Keratinocyte (primary cell): ENCODE data around the gene INHBB. TPM values are rescaled to one million over a fixed set of nuclear protein-coding genes. Genes with fewer than 3 reads are reported as not detected.

Source experiments
- DNase-seq: peaks from one replicate; pipeline ENCODE4 v3.0.0-alpha.2; 2011; ENCODE audit warnings: low read depth, missing footprints, low spot score
- FAIRE-seq: peaks from 2 replicates; lab custom pipeline; 2011; peaks lifted over from hg19 to GRCh38; lab: Jason Lieb, UNC
- H2AFZ ChIP-seq: 2 replicates; pipeline ENCODE4 v1.6.0; 2012; ENCODE audit warnings: low read length, control low read depth, inconsistent platforms; ENCODE audit not compliant: control insufficient read depth
- H3K27ac ChIP-seq: 2 replicates; pipeline ENCODE4 v1.5.1; 2011; ENCODE audit warnings: low read length; ENCODE audit not compliant: control insufficient read depth, insufficient read depth
- H3K27me3 ChIP-seq: 3 replicates; pipeline ENCODE4 v1.6.0; 2011; ENCODE audit warnings: low read length; ENCODE audit not compliant: control insufficient read depth, insufficient read depth; ENCODE audit errors: extremely low read depth
- H3K36me3 ChIP-seq, 2 experiments: 2 replicates in 1 of 2; 3 replicates in 1 of 2; pipeline ENCODE4 v1.5.1; 2011; ENCODE audit warnings: low read length in 2 of 2, mild to moderate bottlenecking in 1 of 2; ENCODE audit not compliant: control insufficient read depth in 2 of 2, insufficient read depth in 2 of 2; ENCODE audit errors: extremely low read depth in 1 of 2
- H3K4me1 ChIP-seq: 3 replicates; pipeline ENCODE4 v1.5.1; 2011; ENCODE audit warnings: low read length; ENCODE audit not compliant: control insufficient read depth, insufficient read depth; ENCODE audit errors: extremely low read depth
- H3K4me2 ChIP-seq: 3 replicates; pipeline ENCODE4 v1.6.0; 2011; ENCODE audit warnings: low read depth, low read length; ENCODE audit not compliant: control insufficient read depth, insufficient read depth; ENCODE audit errors: extremely low read depth
- H3K4me3 ChIP-seq, 3 experiments: fragments of 200-600 bp in 1 of 3; sonication (generic) in 1 of 3; 2 replicates in 2 of 3; 3 replicates in 1 of 3; pipeline ENCODE4 v1.5.1; 2011 to 2016; ENCODE audit warnings: low read length in 3 of 3, mild to moderate bottlenecking in 3 of 3, control low read depth in 2 of 3, inconsistent platforms in 1 of 3, low read depth in 1 of 3, mixed read lengths in 1 of 3, mixed run types in 1 of 3, moderate library complexity in 1 of 3; ENCODE audit not compliant: control insufficient read depth in 2 of 3, insufficient read depth in 2 of 3; ENCODE audit errors: extremely low read depth in 1 of 3
- H3K79me2 ChIP-seq: 2 replicates; pipeline ENCODE4 v1.6.0; 2012; ENCODE audit warnings: low read length; ENCODE audit not compliant: control insufficient read depth, insufficient read depth
- H3K9ac ChIP-seq: 3 replicates; pipeline ENCODE4 v1.6.0; 2011; ENCODE audit warnings: low read length; ENCODE audit not compliant: control insufficient read depth, insufficient read depth; ENCODE audit errors: extremely low read depth
- H3K9me1 ChIP-seq: 3 replicates; pipeline ENCODE4 v1.6.0; 2011; ENCODE audit warnings: low read length; ENCODE audit not compliant: control insufficient read depth, insufficient read depth; ENCODE audit errors: extremely low read depth
- H3K9me3 ChIP-seq: 2 replicates; pipeline ENCODE4 v1.5.1; 2012; ENCODE audit warnings: low read depth, low read length; ENCODE audit not compliant: control insufficient read depth
- H4K20me1 ChIP-seq: 3 replicates; pipeline ENCODE4 v1.6.0; 2011; ENCODE audit warnings: low read length; ENCODE audit not compliant: control insufficient read depth, insufficient read depth; ENCODE audit errors: extremely low read depth
- EZH2 ChIP-seq: IDR thresholded peaks from one replicate; pipeline ENCODE4 v1.6.1; 2012; ENCODE audit warnings: inconsistent platforms, mild to moderate bottlenecking, low read length, moderate library complexity
- dilution Hi-C: fragments of 300-500 bp; cut with MboI; formaldehyde crosslinking; loops from one replicate; pipeline ENCODE4 v1.7.0; 2020; ENCODE audit warnings: low sequenced_read_pairs; ENCODE audit not compliant: extremely low pct_ligation_motif_present
- polyA plus RNA-seq, 5 experiments: library from polyadenylated mRNA; depleted of rRNA in 3 of 5; stranded (reverse) in 3 of 5; stranded (forward) in 1 of 5; unstranded in 1 of 5; fragments of >200 nt; gene quantifications; 1 replicate in 1 of 5; 2 replicates in 3 of 5; 3 replicates in 1 of 5; pipeline versions ENCODE4 v1.2.1 to v1.2.3, GENCODE V29; 2011 to 2012; ENCODE audit warnings: missing spikeins in 2 of 5, low read depth in 1 of 5, low replicate concordance in 1 of 5
- TF ChIP-seq, protein P1 (sequence below), 3 experiments: IDR thresholded peaks in 1 of 3; conservative IDR thresholded peaks in 1 of 3; optimal IDR thresholded peaks in 1 of 3; 2 replicates in 2 of 3; 3 replicates in 1 of 3; pipeline versions ENCODE3 to v1.5.1; 2011; ENCODE audit warnings: low read length in 3 of 3, mild to moderate bottlenecking in 3 of 3, moderate library complexity in 2 of 3, control low read depth in 1 of 3, inconsistent platforms in 1 of 3; ENCODE audit not compliant: insufficient read depth in 2 of 3; ENCODE audit errors: extremely low read depth in 1 of 3

The INHBB gene
- polyA plus RNA-seq, 1 donor (not counting 4 experiments of a cell fraction or from before 2014, with no cell fraction given) = not detected

DNA sequence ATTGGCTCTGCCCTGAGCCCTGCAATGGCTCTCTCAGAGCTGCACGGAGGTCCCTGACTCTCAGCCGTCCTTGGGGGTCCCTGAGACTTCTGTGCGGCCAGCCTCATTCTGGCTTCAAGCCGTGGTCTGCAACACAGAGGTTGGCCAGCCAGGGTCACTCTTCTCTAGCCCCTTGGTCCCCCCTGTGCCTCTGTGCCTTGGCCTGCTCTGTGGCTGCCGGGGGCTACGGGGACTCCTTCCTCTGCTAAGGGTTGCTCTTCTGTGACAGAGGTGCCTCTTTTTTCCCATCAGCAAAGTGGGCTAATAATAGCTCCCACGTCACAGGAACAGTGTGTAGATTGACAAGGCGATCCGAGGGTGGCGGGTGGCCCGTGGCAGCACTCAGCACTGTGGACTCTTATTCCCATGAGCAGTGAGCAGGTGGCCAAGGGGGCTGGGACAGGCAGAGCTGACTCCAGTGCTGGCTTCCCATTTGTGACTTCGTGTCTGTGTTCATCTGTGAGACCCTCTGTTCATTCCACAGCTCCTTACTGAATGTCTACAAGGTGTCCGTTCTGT, 19.4 kb downstream of the INHBB start:
- Histone ChIP-seq H3K9me1 (no peaks in the 10 kb centered on the region), H3K9ac (no peak overlapping the region), H3K36me3 (no peaks in the 10 kb centered on the region), H3K79me2 (no peaks in the 10 kb centered on the region), H3K4me1 (peaks cover 8% of the 10 kb centered on the region), H3K4me2 (no peak overlapping the region), H2AFZ (no peak overlapping the region), H3K4me3 (no peak overlapping the region), H3K9me3 (no peaks in the 10 kb centered on the region), H3K27me3 (no peaks in the 10 kb centered on the region), H3K27ac (no peak overlapping the region), H4K20me1 (no peaks in the 10 kb centered on the region)
- FAIRE-seq (no peak), DNase-seq (no peak)
- no peak for TF ChIP-seq EZH2
- TF ChIP-seq, protein P1, sequence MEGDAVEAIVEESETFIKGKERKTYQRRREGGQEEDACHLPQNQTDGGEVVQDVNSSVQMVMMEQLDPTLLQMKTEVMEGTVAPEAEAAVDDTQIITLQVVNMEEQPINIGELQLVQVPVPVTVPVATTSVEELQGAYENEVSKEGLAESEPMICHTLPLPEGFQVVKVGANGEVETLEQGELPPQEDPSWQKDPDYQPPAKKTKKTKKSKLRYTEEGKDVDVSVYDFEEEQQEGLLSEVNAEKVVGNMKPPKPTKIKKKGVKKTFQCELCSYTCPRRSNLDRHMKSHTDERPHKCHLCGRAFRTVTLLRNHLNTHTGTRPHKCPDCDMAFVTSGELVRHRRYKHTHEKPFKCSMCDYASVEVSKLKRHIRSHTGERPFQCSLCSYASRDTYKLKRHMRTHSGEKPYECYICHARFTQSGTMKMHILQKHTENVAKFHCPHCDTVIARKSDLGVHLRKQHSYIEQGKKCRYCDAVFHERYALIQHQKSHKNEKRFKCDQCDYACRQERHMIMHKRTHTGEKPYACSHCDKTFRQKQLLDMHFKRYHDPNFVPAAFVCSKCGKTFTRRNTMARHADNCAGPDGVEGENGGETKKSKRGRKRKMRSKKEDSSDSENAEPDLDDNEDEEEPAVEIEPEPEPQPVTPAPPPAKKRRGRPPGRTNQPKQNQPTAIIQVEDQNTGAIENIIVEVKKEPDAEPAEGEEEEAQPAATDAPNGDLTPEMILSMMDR (optimal IDR thresholded peaks at IDR 0.05 in 1 of 3, IDR thresholded peaks at IDR 0.05 in 1 of 3, conservative IDR thresholded peaks at IDR 0.05 in 1 of 3; ENCODE audit: extremely low read depth in 1 of 3, insufficient read depth in 2 of 3, low read length in 3 of 3) = no peak
- dilution Hi-C loops = no loop called here

DNA sequence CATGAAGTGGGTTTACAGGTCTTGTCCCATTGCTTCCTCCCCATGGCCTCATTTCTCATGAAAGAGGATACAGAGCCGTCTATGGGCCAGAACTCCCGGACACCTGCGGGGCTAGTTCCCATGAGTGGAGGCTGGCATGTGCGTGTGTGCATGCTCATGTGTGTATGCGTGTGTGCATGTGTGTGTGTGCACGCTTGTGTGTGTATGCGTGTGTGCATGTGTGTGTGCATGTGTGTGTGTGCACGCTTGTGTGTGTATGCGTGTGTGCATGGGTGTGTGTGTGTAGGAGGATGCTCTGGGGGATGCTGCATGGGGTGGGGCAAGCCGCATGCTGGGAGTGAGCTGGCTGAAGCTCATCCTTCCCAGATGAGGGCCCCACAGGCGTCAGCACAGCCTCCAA, 20.8 kb downstream of the INHBB start:
- no peak overlapping the region for H3K9ac ChIP-seq
- H4K20me1 ChIP-seq = no peaks in the 10 kb centered on the region
- FAIRE-seq (no peak), DNase-seq (no peak)
- H3K9me1 ChIP-seq = no peaks in the 10 kb centered on the region
- no peaks in the 10 kb centered on the region for H3K27me3 ChIP-seq
- no peak overlapping the region for H3K27ac ChIP-seq
- TF ChIP-seq EZH2 = no peak
- TF ChIP-seq, protein P1 (optimal IDR thresholded peaks at IDR 0.05 in 1 of 3, IDR thresholded peaks at IDR 0.05 in 1 of 3, conservative IDR thresholded peaks at IDR 0.05 in 1 of 3; ENCODE audit: extremely low read depth in 1 of 3, insufficient read depth in 2 of 3, low read length in 3 of 3) = no peak
- H2AFZ ChIP-seq = no peak overlapping the region
- H3K36me3 ChIP-seq = no peaks in the 10 kb centered on the region
- no peak overlapping the region for H3K4me2 ChIP-seq
- peaks cover 8% of the 10 kb centered on the region for H3K4me1 ChIP-seq
- dilution Hi-C loops = no loop called here
- no peaks in the 10 kb centered on the region for H3K79me2 ChIP-seq
- H3K9me3 ChIP-seq = no peaks in the 10 kb centered on the region
- no peak overlapping the region for H3K4me3 ChIP-seq
